ENCODE data around the gene WDR19.

WDR19 gene

DNA sequence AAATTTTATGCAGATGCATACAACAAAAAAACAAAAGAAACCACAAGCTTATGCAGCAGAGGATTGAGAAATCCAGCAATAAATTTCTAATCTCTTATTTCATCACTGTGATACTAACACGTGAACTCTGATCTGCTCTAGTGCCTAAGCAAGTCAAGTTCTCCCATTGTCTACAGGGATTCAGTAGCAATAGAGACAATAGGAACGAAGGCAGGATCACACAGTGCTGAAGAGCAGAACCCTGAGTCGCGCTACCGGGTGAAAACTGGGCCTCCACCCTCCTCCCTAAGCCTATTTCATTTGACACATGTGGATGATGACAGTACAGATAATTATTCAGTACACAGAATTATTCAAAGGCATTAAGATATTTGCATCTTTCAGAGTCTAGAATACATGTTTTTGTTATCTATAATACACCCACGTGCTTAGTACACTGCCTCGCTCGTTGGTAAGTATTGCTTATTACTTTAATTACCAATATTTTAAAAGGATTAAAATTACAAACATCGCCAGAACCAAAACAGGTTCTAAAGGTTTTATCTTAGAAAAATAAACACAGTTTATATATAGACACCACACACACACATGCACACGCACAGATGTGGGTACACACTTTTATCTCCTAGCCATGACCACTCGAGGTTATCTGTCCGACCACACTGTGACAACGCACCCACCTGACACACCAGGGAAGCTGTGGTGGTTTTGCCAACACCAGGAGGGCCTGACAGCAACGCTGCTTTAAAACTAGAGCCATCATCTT, 123.8 kb downstream of the WDR19 start:
- no peak for DNase-seq

DNA sequence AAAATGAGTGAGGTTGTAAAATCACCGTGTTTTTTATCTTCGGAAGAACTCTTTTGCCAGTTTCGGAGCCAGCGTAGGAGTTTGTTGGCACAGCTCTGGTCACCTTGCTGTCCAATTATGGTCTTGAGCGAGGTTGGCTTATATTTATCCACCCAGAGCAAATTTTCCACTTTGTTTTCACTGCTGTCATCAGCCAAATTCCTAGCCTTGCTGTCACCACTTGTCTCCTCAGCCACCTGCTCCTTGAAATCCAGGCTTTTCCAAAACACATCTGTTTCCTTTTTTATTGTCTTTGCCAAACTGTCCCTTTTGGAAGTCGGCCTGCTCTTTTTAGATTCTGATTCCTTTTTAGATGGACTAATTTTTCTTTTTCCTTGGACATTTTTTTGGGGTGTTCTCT, 126.3 kb downstream of the WDR19 start:
- DNase-seq: no peak

DNA sequence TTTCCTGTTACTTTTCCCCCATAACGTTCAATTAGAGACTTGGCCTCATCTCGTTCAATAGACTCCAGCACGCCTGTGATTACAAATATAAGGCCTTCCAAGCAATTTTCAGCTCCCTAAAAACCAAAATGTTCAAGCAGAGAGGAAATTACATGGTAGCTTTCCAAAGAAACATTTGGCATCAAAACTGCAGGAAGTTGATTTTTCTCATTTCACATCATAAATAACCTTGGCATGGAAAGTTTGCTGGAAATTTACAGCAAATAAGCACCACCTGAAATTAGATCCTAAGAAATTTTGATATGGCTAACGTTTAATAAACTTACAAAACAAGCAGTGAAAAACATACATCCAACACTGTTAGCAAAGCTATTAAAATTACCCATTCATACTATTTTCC, 130.5 kb downstream of the WDR19 start:
- no peak for DNase-seq

DNA sequence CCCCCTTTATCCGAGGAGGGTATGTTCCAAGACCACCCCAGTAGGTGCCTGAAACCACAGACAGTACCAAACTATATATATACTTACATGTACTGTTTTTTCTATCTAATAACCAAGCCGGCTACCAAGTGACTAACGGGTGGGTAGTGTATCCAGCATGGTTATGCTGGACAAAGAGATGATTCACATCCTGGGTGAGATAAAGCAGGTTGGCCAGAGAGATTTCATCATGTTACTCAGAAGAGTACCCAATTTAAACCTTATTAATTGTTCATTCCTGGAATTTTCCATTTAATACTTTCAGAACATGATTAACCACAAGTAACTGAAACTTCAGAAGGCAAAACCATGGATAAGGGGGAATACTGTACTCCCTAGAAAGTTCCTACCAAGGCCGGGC, 137.3 kb downstream of the WDR19 start:
- DNase-seq: no peak

DNA sequence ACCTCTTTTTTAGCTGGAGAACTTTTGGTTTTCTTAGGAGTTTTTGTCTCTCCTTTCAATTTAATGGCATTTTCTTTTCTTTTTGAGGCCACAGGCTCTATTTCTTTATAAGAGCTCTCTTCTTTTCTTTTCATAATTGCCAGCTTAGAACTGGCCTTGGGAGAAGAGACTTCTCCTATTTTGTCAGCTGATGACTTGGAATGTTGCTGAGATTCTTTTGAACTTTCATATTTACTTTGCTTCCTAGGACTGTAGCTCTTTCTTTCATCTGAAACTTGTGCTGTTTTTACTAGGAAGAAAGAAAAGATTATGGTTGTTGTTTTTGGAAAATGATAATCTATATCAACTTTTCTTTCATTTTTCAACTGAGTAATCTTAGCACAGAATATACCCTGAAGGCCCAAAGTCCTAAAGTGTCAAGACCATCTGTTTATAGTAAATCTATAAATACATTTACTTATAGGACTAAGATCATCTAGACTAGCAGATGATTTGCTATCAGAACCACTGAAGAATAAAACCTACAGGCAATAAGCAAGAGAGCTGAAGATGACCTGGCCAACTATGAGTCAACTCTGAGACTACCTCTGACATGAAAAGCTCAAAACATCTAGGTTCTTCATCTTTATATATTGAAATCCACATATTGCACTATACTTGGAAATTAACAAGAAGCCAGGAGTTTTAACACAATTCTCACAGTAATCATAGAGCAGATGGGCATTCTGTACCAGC, 138.2 kb downstream of the WDR19 start:
- DNase-seq: no peak

DNA sequence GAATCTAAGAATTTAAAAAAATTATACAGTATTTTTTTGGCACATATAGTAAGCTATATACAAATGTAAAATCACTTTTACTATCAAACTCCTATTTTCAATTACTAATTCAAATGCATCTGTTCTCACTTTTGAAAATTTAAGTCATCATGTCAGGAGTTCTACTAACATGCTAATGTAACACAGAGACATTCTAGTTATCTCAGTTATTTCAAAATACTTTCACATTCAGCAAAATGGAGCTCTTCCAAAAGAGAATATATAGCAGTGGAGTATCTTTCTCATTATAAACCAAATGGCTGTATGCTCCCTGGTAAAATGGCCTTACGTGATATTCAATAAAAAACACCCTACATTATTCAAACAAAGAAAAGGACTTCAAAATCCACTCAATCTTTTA, 141.5 kb downstream of the WDR19 start:
- DNase-seq: no peak

DNA sequence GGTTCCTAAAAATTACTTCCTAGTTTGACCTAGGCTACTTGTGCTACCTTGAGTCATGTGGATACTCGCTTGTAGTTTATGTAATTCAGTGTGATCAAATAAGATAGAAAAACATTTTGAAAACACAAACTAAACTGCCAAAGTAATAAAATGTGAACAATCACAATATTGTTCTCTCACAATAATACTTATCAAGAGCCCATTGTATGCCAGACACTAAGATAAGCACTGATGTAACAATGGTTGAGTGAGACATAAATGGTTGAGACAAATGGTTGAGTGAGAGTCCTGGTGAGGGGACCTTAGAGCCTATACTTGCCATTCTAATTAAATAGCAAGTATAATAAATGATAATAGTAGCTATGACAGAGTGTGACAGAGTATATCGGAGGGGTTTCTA, 142.1 kb downstream of the WDR19 start:
- no peak for DNase-seq

DNA sequence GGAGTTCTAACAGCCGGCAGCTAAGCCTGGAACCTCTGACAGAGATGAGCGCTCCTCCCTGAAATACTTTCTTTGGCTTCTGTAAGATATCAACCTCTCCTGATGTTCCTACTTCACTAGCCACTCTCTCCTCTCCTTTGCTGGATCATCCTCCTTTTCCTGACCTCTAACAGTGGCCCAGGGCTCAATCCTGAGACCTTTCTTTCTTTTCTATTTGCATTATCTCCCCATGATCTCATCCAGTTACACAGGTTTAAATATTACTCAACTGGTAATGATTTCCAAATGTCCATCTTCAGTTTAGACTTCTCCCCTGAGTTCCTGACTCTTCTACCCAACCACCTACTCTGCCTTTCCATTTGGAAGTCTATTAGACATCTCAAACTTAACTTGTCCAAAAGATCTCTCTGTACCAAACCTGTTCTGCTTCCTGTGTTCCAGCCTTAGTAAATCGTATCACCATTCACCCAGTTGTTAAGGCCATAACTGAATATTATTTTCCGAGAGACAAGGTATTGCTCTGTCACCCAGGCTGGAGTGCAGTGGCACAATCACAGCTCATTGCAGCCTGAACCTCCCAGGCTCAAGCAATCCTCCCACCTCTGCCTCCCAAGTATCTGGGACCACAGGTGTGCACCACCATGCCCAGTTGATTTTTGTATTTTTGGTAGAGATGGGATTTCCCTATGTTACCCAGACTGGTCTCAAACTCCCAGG, 142.7 kb downstream of the WDR19 start:
- DNase-seq: no peak

DNA sequence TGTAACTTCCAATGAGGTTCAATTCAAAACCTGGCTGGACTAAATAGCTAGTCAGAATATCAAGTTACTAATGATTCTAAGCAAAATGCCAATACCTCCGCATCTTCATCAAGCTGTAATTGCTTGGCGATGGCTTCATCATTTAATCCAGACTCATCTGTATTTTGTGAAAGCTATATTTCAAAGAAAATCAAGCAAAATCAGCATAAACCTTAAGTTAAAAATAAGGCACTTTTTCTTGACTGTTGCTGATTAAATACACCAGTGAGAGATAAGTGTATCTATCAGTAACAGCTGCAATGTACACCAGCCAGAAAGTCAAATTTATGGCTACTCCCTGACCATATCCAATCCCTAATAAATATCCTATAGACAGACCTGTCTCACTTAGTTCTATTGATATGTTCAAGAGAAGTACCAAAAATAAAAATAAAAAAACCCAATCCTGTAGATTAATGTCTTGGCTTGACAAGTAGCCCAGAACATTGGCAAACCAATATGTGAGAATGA, 144.2 kb downstream of the WDR19 start:
- no peak for DNase-seq

DNA sequence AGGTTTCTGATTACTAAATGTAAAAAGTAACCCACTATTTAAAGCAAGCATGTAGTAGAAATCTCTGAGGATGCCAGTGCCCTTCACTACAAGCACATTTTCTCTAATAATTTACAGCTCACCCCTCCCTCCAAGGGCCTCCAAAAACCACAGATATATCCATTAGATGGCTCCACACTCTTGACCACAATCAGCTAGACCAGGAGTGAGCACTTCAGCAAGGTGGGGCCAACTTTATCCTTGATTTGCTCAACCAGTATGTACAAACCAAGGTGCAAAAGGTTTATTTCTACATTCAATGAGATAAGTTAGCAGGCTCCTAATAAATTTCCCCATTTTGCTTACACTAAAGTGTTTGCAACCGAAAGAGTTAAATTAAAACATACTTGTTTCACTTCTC, 148.0 kb downstream of the WDR19 start:
- DNase-seq: no peak

DNA sequence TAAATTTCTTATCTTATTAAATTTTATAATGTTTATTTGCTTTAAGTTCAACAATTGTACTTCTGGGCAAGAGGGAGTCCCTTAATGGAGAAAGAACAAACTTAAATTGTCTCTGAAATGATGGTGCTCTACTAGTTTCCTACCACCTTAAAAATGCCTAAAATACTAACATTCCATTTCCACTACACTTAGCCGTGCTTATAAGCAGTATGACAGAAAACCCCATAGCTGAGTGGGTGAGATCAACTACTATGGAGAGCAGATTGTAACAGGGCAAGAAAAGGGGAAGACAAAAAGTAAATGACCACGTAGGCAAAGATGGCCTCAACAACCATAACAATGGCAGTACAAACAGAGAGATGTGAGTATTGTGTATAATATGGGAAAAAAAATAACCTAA, 148.9 kb downstream of the WDR19 start:
- DNase-seq: no peak

All from activated CD4-positive, alpha-beta T cell treated with anti-CD3 and anti-CD28 coated beads, Interleukin-2, amount 50 U/mL, for 4 hours (primary cell).